Measurements from ENCODE around the gene DCTN5.
A peak's percentile ranks its signal among the peaks of the same experiment; 100 is the strongest.

DCTN5 gene

DNA sequence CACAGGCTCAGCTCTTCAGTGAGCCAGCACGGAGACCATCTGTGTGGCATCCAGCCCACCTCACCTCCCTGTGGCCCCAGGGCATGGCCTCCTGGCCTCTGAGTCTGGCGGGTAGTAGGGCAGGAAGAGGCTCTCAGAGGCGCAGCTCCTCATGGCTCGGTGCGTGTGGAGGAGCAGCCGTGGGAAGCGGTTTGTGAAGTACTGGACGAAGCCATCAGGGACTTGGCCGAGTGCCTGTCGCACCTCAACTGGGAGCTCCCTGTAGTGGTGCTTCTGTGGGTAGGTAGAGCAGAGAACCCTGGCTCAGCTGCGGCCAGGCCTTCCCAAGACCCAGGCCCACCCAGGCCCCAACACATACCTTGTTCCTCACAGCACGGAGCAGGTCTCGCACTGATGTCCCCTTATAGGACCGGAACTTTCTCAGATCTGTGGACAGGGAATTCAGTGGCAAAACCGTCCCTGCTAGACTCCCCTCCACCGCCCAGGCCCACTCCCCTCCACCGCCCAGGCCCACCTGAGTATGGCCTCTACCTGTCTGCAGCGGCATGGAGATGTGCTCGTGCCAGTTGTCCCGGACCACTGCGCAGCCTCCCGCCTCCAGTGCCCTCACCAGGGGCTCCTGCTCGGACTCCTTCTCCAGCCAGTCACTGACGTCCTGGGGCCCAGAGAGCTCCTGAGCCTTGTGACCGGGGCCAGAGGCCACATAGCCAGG is 49.7 kb downstream of the DCTN5 start:
- no peak for DNase-seq
- intact Hi-C loops (cut with DNase I): no loop called here

DNA sequence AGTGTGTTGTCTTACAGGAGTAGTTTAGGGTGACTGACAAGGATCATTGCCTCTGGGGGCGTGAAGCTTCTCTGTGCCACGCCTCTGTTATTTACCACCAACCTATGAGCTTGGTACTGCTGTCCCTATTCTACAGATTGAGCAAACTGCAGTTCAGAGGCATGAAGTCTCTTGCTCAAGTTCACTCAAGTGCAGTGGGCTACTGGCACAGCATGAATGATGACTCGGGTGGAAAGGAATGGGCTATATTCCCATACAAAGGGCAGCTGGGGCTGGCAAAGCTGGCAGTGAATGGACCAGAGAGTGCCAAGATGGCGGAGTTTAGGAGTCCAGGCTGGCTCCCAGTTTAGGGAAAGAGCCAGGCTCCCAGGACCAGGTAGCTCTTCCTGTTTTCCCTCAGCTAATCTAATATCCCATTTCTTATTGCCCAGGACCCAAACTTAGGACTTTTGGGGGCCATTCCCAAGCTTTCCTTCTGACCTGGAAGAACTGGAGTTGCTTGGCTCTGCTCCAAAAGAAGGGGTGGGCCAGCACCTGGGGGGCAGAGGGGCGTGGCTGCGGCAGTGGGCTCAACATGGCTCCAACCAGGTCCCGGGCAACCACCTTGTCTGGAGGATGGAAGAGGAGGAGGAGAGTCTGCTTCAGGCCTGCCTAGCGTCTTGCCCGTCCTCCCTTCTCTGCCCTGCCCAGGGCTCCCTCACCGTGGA is 50.4 kb downstream of the DCTN5 start:
- no peak for DNase-seq
- intact Hi-C loops (cut with DNase I): no loop called here

DNA sequence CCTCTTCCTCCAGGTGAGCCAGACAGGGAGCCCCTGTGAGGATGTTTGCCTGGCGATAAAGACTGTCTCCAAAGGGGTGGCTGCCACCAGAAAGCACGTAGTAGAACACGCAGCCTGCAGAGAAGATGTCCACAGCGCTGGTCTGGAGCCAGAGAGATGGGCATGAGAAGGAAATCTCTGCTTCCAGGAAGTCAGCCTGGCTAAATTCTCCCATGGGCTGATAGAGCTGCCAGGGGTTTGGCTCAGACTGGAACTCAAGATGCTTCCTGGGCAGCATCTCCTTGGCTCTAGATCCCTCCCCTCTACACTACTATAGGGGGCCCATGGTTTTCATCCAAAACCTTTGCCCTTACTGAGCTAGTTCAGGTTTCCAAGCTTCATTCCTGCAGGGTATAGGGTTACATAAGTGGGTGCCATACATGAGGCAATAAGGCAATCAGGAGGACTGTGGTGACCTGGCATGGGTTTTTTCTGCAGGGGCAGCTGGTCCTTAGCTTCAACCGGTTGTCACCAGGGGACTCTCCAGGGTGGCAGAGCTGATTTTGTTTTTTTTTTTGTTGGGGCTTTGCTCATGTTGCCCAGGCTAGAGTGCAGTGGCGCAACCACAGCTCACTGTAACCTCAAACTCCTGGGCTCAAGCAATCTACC is 51.0 kb downstream of the DCTN5 start:
- peak in 1 of 10 donors; percentile 18 for DNase-seq
- intact Hi-C loops (cut with DNase I): no loop called here

DNA sequence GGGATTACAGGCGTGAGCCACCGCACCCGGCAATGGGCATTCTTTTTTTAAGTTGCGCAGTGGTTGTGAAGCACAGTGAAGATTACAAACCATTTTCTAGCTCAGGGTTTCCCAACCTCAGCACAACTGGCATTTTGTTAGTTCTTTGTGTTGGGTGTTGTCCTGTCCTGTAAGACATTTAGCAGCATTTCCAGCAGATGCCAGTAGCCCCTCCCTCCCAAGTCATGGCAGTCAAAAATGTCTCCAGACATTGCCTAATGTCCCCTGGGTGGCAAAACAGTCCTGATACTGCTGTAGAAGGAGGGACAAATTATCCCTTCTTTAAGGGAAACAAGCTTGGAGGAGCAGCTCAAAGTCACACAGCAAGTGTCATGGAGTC is 53.0 kb downstream of the DCTN5 start:
- intact Hi-C loops (cut with DNase I): no loop called here
- DNase-seq: no peak

DNA sequence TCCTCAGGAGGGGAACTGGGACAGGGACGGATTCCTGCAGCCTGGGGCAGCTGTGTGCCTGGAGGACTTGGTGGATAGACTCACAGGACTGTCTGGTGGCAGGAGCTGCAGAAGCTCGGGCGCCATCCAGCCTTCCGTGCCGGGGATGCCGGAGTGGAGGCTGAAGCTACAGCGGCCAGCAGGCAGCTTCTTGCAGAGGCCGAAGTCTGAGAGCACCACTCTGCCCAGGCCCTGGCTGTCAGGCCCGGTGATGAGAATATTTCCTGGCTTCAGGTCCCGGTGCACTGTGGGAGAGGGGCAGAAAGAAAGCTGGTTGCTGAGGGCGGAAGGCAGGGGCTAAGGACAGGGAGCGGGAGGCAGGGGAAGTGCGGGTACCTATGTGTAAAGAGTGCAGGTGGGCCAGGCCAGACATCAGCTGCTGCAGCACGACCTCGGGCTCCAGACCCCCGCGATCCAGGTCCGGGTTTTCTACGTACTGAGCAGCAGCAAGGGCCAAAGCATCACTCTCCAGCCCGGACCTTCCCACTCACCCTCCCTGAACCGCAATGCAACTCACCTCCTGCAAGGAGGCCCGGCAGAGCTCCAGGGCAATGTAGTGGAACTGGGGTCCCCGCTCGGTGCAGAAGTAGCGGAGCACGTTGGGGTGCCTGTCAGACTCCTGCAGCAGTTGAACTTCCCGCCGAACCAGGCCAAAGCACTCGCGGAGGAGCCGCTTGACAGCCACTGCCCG is 53.5 kb downstream of the DCTN5 start:
- DNase-seq: no peak
- intact Hi-C loops (cut with DNase I): no loop called here

DNA sequence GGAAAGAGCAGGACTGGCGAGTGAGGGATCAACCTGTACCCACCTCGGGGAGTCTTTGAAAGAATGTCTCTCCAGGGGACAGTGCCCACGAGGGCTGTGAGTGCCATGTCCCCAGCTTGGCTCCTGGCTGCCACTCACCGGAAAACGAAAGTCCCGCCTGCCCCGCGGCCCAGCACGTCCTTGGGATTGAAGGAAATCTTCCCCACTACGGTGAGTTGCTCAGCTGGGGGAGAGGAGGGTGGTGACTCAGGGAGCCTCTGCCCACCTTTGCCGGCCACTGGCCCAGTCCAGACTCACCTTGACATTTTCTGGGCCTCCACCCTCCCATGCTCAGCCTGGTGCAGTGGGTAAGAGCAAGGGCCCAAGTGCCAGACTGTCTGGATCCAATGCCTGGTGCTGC is 54.5 kb downstream of the DCTN5 start:
- intact Hi-C loops (cut with DNase I): no loop called here
- DNase-seq: no peak

DNA sequence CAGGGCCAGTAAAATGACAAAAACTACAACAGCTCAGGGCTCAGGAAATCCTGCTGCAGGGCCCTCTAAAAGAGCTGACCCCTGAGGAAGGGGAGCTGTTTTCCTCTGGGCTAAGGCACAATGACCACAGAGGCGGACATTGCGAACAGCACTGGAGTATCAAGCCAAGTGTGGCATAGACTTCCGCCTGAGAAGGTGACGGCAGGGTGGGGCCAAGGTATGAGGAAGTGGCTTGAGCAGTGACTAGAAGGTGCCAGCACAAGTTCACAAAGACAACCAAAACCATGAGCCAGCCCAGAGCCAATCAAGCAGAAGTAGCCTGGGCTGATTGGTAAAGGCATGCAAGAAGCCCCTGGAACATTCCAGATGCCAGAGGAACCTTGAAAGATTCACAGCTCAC is 57.8 kb downstream of the DCTN5 start:
- intact Hi-C loops (cut with DNase I): no loop called here
- no peak for DNase-seq

DNA sequence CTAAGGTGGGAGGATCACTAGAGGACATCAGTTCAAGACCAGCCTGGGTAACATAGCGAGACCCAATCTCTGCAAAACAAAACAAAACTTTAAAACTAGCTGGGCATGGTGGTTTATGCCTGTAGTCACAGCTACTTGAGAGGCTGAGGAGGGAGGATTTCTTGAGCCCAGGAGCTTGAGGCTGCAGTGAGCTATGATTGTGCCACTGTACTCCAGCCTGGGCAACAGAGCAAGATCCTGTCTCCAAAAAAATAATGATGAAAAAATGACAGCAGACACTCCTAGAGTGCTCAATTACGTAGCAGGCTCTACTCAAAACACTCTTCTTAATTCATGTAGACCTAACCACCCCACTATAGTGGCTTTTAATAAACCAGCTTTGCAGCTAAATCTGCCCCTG is 58.8 kb downstream of the DCTN5 start:
- DNase-seq: no peak
- intact Hi-C loops (cut with DNase I): no loop called here

DNA sequence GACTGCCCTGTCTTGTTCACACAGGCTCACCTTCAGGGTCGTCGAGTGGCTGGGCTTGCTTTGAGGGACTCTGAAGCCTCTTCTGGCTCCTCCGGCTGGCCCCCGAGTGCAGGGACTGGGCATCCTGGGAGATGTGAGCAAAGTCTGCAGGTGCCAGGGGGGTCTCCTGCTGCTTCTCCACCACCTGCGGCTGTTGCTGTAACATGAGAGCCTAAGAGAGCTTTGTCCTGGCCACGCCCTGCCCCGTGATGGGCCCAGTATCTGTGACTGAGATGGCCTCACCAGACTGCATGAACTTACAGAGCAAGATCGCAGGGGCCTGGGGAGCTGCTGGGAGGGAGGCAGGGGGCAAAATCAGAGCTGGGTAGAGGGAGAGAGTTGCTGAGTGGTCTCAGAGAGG is 59.2 kb downstream of the DCTN5 start:
- DNase-seq: peak in 1 of 10 donors; percentile 35
- intact Hi-C loops (cut with DNase I): no loop called here

DNA sequence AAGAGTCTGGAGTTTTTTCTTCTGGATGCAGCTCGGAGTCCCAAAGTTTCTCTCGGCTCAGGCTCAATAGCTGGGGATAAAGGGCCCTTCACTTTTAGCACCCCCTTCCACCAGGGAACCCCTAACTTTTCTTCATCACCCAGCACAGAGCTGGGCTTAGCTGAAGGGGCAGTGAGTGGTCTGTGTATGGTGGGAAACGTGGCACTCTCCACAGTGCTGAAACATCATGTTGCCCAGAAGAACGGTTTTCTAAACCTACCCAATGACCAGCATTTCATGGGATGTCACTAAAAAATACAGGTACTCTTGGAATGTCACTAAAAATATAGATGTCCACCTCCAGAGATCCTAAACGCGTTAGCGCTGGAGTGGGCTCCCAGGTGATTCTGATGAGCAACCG is 59.8 kb downstream of the DCTN5 start:
- DNase-seq: peak in 1 of 10 donors; percentile 5
- intact Hi-C loops (cut with DNase I): no loop called here

DNA sequence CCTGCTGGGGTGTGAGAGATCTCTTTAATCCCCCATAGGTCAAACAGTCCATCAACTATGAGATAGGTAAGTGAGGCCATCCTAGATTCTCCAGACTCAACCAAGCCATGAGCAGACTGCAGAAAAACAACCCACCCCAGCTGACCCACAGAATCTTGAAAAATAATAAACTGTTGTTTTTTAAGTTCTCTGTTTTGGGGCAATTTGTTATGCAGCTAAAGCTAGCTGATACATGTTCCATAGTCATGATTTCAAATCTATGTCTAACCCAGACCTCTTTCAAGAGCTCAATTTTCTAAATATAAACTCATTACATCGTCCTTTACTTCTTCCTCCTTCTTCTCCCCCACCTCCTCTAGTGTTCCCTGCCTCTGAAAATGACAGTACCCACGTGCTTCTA is 61.7 kb downstream of the DCTN5 start:
- DNase-seq: no peak
- intact Hi-C loops (cut with DNase I): no loop called here

DNA sequence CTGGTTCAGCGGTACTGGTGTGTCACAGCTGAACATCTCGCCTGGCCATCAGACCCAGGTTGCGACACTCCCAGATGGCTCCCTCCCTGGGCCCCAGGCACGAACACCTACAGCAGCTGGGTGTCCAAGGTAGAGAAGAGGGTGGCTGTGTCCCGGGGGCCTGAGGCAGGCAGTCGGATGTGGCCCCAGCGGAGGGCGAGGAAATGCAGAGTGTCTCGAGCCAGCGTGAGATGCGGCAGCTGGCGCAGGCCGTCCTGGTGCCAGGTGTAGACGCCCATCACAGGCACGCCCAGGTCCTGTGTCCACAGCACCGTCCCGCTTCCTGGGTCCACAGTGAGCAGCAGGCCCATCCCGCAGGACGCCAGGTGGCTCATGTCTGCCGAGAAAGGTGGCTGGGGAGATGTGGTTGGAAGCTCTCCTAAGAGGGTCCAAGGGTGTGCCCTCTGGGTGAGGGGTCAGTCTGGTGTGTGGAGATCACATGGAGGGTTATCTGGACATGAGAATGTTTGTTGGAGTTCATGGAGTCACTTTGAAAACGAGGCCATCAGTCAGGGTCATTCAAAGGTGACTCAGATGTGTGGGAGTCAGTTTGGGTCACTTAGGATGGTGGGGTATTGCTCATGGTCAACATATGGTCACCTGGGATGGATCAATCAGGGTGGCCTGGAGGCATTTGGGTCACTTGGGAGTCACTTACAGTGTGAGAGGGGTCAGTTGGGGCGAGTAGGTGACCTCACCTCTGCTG is 63.7 kb downstream of the DCTN5 start:
- DNase-seq: peak in 1 of 10 donors; percentile 81
- intact Hi-C loops (cut with DNase I): no loop called here

DNA sequence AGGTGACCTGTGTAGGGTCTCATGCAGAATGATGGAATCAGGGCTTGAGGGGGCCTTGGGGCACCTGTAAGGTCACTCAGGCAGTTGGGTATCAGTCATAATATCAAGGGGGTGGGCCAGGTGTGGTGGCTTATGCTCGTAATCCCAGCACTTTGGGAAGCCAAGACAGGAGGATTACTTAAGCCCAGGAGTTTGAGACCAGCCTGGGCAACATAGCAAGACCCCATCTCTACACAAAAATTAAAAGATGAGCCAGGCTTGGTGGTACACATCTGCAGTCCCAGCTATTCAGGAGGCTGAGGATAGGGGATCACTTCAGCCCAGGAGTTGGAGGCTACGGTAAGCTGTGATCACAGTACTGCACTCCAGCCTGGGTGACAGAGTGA is 64.2 kb downstream of the DCTN5 start:
- intact Hi-C loops (cut with DNase I): no loop called here
- peak in 1 of 10 donors; percentile 24 for DNase-seq

DNA sequence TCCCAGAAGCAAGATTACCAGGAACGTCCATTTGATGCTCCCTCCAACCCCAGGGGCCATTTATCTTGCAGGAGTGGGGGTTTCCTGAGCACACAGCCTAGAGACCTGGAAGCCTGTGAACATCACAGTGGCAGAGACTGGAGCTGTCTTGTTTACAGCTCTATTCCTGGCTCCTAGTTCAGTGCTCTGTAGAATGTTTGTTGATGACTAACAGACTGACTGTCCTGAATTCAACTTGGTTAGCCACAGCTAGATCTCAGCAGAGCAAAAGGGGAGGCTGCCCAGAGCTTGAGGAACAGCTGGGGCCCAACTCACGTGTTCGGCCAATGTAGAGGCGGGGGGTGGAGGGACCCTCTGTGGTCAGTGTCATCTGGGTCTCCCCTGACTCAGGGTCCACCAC is 65.2 kb downstream of the DCTN5 start:
- peak in 1 of 10 donors; percentile 49 for DNase-seq
- intact Hi-C loops (cut with DNase I): no loop called here

DNA sequence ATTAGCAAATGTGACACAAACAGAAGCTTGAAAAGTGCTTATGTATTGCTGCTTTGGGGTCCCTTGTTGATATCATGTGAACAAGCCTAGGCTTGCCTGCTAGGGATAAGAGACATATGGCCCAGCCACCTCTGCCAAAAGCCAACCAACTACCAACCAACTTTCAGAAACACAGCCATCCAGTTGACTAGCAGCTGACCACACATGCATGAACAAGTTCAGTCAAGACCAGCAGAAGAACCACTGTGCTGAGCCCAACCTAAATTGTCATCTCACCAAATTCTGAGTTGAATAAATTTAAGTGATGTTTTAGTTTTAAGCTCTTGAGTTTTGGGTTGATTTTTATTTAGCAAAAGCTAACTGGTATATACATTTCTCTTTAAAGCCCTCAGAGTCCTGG is 68.3 kb downstream of the DCTN5 start:
- peak in 1 of 10 donors; percentile 10 for DNase-seq
- intact Hi-C loops (cut with DNase I): no loop called here

DNA sequence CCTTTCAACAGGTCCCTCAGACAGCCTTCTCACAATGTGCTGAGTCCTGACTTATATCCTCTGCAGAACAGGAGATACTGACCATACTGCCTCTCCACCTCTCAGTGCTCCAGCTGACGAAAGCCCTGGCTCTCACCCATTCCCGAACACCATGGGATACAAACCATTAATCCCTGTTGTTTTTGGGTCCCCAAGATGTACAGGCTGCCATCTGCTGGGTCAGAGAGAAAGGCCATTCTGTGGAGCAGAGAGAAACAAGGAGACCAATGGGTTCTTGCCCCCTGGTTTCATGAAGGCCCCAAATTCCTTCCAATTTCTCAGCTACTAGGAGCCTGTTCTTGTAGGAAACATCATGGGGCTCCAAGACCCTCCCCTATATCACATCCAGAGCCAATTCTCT is 68.7 kb downstream of the DCTN5 start:
- no peak for DNase-seq
- intact Hi-C loops (cut with DNase I): no loop called here

DNA sequence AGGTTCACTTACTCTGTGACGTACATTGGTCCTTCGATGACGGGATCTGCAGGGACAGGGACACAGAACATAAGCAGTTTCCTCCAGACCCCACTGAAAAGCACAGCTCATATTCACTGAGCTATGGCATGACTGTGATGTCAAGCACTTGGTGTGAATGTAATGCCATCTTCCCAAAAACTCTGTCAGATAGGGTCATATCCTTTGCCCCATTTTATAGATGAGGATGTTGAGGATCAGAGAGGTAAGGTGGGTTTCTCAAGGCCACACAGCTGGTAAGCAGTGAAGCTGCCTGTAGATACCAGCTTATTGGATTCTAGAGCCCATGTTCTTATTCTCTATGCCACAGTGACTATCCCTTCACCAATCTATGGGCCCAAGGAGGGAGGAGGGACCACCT is 69.2 kb downstream of the DCTN5 start:
- DNase-seq: no peak
- intact Hi-C loops (cut with DNase I): no loop called here

DNA sequence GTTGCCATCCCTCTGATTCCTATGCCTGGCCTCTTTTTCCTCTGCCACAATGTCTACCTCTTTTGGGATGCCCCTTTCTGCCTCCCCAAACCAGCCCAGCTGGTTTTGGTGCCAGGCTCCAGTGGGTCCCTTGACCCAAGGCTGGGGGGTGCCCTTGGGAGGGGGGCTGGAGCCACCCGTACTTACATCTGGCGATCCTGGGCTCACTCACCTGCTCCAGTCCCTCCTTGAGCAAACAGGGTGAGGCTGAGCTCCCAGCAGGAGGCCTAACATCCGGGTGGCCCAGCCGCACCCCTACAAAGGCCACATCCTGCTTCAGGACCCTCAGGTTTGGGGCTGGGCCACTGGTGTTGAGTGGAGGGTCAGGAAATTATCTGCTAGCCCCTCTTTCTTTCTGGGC is 70.5 kb downstream of the DCTN5 start:
- peak in 1 of 10 donors; percentile 19 for DNase-seq
- intact Hi-C loops (cut with DNase I): no loop called here

DNA sequence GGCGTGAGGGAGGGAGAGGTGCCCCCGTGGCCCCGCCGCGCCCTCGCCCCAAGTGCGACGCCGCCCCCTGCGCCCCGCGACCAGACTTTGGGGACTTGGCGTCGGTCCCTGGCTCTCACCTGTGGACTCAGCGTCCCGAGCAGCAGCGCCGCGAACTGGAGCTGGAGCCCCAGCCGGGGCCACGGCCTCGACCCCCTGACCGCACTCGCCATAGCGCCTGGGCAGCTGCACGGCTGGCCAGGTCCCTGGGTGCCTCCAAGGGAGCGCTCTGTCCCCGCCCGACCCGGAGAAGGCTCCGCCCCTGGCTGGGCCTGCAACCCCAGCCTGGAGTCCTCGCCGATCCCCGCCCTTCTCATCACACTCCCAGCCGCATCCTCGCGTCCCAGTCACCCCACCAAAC is 71.7 kb downstream of the DCTN5 start, which contains the start of gene ERN2:
ERN2 (minus strand) TSS at position 247 of the 400 bp plus-strand sequence; CDS start at position 212, 35 bp downstream.
- peak in 1 of 10 donors; percentile 58 for DNase-seq
- intact Hi-C loops (cut with DNase I): no loop called here

DNA sequence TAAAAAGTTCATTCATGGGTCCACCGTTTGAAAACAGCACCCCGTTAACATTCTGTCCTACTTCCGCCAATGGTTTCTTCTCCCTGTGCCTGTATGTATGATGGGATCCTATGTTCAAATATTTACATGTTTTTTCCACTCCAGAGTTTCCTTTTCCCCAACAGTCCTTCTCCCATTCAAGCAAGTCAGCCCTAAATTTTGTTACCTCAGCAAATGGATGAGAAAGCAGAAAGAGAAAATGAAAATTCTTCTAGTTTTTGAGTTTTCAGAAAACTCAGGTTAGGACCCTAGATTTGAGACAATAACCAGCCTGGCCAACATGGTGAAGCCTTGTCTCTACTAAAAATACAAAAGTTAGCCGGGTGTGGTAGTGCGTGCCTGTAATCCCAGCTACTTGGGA is 75.2 kb downstream of the DCTN5 start:
- intact Hi-C loops (cut with DNase I): no loop called here
- no peak for DNase-seq

All from posterior cingulate gyrus (tissue), 11 donors.